ENCODE results near the gene PIEZO2.

Gene PIEZO2

GRCh38 chr18:11031966-11032365, 117.4 kb downstream of the PIEZO2 start:
- no peak overlapping the region for H3K9ac ChIP-seq (ENCODE audit: low read length)
- H3K79me2 ChIP-seq (ENCODE audit: insufficient read depth, low read length) = no peaks in the 10 kb centered on the region
- no peaks in the 10 kb centered on the region for H4K20me1 ChIP-seq (ENCODE audit: insufficient read depth, low read length)

DNA sequence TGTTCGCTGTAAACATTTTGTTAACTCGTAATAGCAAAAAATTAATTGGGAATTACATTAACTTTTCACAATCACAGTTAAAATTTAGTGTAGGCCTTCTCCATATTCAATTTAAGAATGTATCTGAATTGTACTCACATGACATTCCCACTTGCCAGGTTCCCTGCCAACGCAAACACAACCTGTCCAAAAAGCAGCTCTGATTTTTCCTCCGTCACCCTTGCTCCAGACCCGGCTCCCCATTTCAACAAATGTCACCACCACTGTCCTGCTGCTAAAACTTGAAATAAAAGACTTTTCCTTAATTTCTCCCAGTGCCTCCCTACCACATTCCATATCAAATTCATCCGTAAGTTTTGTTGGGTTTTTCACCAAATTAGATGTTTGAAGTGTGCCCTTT, 120.3 kb downstream of the PIEZO2 start:
- TF ChIP-seq EZH2 (IDR thresholded peaks at IDR 0.05; ENCODE audit: borderline replicate concordance, low read length) (no peak), CTCF (IDR thresholded peaks at IDR 0.05; ENCODE audit: low read length) (no peak)
- no peak overlapping the region for H3K4me2 ChIP-seq (ENCODE audit: low read length)
- H4K20me1 ChIP-seq (ENCODE audit: insufficient read depth, low read length) = no peaks in the 10 kb centered on the region
- no peaks in the 10 kb centered on the region for H3K9me2 ChIP-seq (ENCODE audit: low read depth, low read length)
- no peak overlapping the region for H3K27ac ChIP-seq (ENCODE audit: low read depth, low read length, poor library complexity, severe bottlenecking)
- H3K27me3 ChIP-seq (ENCODE audit: insufficient read depth, low read length) = no peaks in the 10 kb centered on the region
- no peaks in the 10 kb centered on the region for H3K36me3 ChIP-seq (ENCODE audit: insufficient read depth, low read length)
- H3F3A ChIP-seq (ENCODE audit: insufficient read depth, low read length) = no peaks in the 10 kb centered on the region
- H2AFZ ChIP-seq (ENCODE audit: low read length) = no peak overlapping the region
- H3K79me2 ChIP-seq (ENCODE audit: insufficient read depth, low read length) = no peaks in the 10 kb centered on the region
- H3K9me3 ChIP-seq (ENCODE audit: low read length) = no peaks in the 10 kb centered on the region
- H3K4me3 ChIP-seq (ENCODE audit: low read depth, low read length, poor library complexity, severe bottlenecking) = no peak overlapping the region
- H3K9ac ChIP-seq (ENCODE audit: low read length) = no peak overlapping the region
- H3K4me1 ChIP-seq (ENCODE audit: insufficient read depth, low read length, severe bottlenecking) = peaks cover 12% of the 10 kb centered on the region

More at GRCh38 chr18:11031966-11032365, 117.4 kb downstream of the PIEZO2 start:
- no peak overlapping the region for H3K4me2 ChIP-seq (ENCODE audit: low read length)
- no peaks in the 10 kb centered on the region for H3K9me2 ChIP-seq (ENCODE audit: low read depth, low read length)
- no peaks in the 10 kb centered on the region for H3K9me3 ChIP-seq (ENCODE audit: low read length)
- H3K27me3 ChIP-seq (ENCODE audit: insufficient read depth, low read length) = no peaks in the 10 kb centered on the region
- H3K27ac ChIP-seq (ENCODE audit: low read depth, low read length, poor library complexity, severe bottlenecking) = no peak overlapping the region
- TF ChIP-seq EZH2 (IDR thresholded peaks at IDR 0.05; ENCODE audit: borderline replicate concordance, low read length) (no peak), CTCF (IDR thresholded peaks at IDR 0.05; ENCODE audit: low read length) (no peak)
- H2AFZ ChIP-seq (ENCODE audit: low read length) = no peak overlapping the region
- H3K36me3 ChIP-seq (ENCODE audit: insufficient read depth, low read length) = no peaks in the 10 kb centered on the region
- peaks cover 22% of the 10 kb centered on the region for H3K4me1 ChIP-seq (ENCODE audit: insufficient read depth, low read length, severe bottlenecking)
- no peak overlapping the region for H3K4me3 ChIP-seq (ENCODE audit: low read depth, low read length, poor library complexity, severe bottlenecking)
- no peaks in the 10 kb centered on the region for H3F3A ChIP-seq (ENCODE audit: insufficient read depth, low read length)

- H3K9me2 ChIP-seq (ENCODE audit: low read depth, low read length) = no peaks in the 10 kb centered on the region
- H3K27me3 ChIP-seq (ENCODE audit: insufficient read depth, low read length) = no peaks in the 10 kb centered on the region
- H3K9me3 ChIP-seq (ENCODE audit: low read length) = no peaks in the 10 kb centered on the region
- H2AFZ ChIP-seq (ENCODE audit: low read length) = no peak overlapping the region
- no peak overlapping the region for H3K9ac ChIP-seq (ENCODE audit: low read length)
- no peak for TF ChIP-seq CTCF (IDR thresholded peaks at IDR 0.05; ENCODE audit: low read length)
- no peak for TF ChIP-seq EZH2 (IDR thresholded peaks at IDR 0.05; ENCODE audit: borderline replicate concordance, low read length)
- no peaks in the 10 kb centered on the region for H3K36me3 ChIP-seq (ENCODE audit: insufficient read depth, low read length)
- H3K4me2 ChIP-seq (ENCODE audit: low read length) = no peak overlapping the region
- H3K27ac ChIP-seq (ENCODE audit: low read depth, low read length, poor library complexity, severe bottlenecking) = no peak overlapping the region
- H3K79me2 ChIP-seq (ENCODE audit: insufficient read depth, low read length) = no peaks in the 10 kb centered on the region
- no peak overlapping the region for H3K4me3 ChIP-seq (ENCODE audit: low read depth, low read length, poor library complexity, severe bottlenecking)
- H3F3A ChIP-seq (ENCODE audit: insufficient read depth, low read length) = no peaks in the 10 kb centered on the region
- H3K4me1 ChIP-seq (ENCODE audit: insufficient read depth, low read length, severe bottlenecking) = peaks cover 12% of the 10 kb centered on the region
- H4K20me1 ChIP-seq (ENCODE audit: insufficient read depth, low read length) = no peaks in the 10 kb centered on the region
Measured at GRCh38 chr18:11027862-11028261, 121.5 kb downstream of the PIEZO2 start.

All from OCI-LY1 (cell line).